WTC11 (cell line): ENCODE measurements around the gene LRRC3B. TPM values are rescaled to one million over a fixed set of nuclear protein-coding genes. Genes with fewer than 3 reads are reported as not detected.

Experiments
- ATAC-seq: fragments of 200-7000 bp; cut with Tn5 transposase; 2 replicates; pipeline ENCODE4 v1.10.0; 2021; ENCODE audit warnings: mild to moderate bottlenecking, moderate library complexity
- CTCF ChIA-PET: fragments of 300-600 bp; sonication (Branson Sonifier 250); formaldehyde crosslinking; loops from one replicate; lab custom pipeline; 2021; ENCODE audit warnings: antibody characterized with exemption; lab: Charles Lee
- POLR2A ChIA-PET: fragments of 350-600 bp; sonication (Branson Sonifier 250); formaldehyde crosslinking; loops from one replicate; lab custom pipeline; 2021; ENCODE audit warnings: antibody characterized with exemption; lab: Charles Lee
- DNase-seq: peaks from one replicate; pipeline ENCODE4 v3.0.0; 2021; ENCODE audit warnings: low spot score
- H3K27ac Mint-ChIP-seq: 2 replicates; pipeline ENCODE4 v1.8.0; 2021; ENCODE audit warnings: mixed read lengths
- H3K27me3 Mint-ChIP-seq: 2 replicates; pipeline ENCODE4 v1.8.0; 2021; ENCODE audit warnings: low read depth, mild to moderate bottlenecking, moderate library complexity, mixed read lengths
- H3K36me3 Mint-ChIP-seq: 2 replicates; pipeline ENCODE4 v1.8.0; 2021; ENCODE audit warnings: mixed read lengths
- H3K4me1 Mint-ChIP-seq: 2 replicates; pipeline ENCODE4 v1.8.0; 2022; ENCODE audit warnings: mixed read lengths
- H3K4me3 Mint-ChIP-seq: 2 replicates; pipeline ENCODE4 v1.8.0; 2021; ENCODE audit warnings: mild to moderate bottlenecking, moderate library complexity, mixed read lengths
- H3K9me3 Mint-ChIP-seq: 2 replicates; pipeline ENCODE4 v1.8.0; 2021; ENCODE audit warnings: mixed read lengths
- AR ChIP-seq: fragments of 250-450 bp; sonication (Bioruptor Pico); IDR thresholded peaks from 2 replicates; pipeline ENCODE4 v1.9.0; 2021; ENCODE audit warnings: mild to moderate bottlenecking
- ATF2 ChIP-seq: sonication (generic); formaldehyde crosslinking; IDR thresholded peaks from 2 replicates; pipeline ENCODE4 v1.8.1; 2022; ENCODE audit warnings: low read depth, missing genetic modification reagents, borderline replicate concordance
- CDX4 ChIP-seq: fragments of 250-450 bp; sonication (Bioruptor Pico); IDR thresholded peaks from 2 replicates; pipeline ENCODE4 v1.9.0; 2021; ENCODE audit warnings: moderate library complexity, mild to moderate bottlenecking, inconsistent platforms, borderline replicate concordance
- CTCF ChIP-seq: fragments of 200-600 bp; IDR thresholded peaks from 2 replicates; pipeline ENCODE4 v1.8.0; 2022; ENCODE audit warnings: antibody characterized with exemption
- E2F5 ChIP-seq: sonication (generic); formaldehyde crosslinking; IDR thresholded peaks from 2 replicates; pipeline ENCODE4 v1.8.1; 2022; ENCODE audit warnings: mild to moderate bottlenecking, moderate library complexity, missing genetic modification reagents
- GABPB1 ChIP-seq: sonication (generic); formaldehyde crosslinking; IDR thresholded peaks from 2 replicates; pipeline ENCODE4 v1.8.1; 2023; ENCODE audit warnings: mild to moderate bottlenecking, missing genetic modification reagents
- HMGA2 ChIP-seq: fragments of 250-450 bp; sonication (Bioruptor Pico); IDR thresholded peaks from 2 replicates; pipeline ENCODE4 v1.4.0; 2021; ENCODE audit warnings: mild to moderate bottlenecking, moderate library complexity
- HMGXB4 ChIP-seq: sonication (generic); formaldehyde crosslinking; IDR thresholded peaks from 2 replicates; pipeline ENCODE4 v1.8.1; 2023; ENCODE audit warnings: mild to moderate bottlenecking, moderate library complexity, missing genetic modification reagents
- IRF1 ChIP-seq: sonication (generic); formaldehyde crosslinking; IDR thresholded peaks from 2 replicates; pipeline ENCODE4 v1.8.0; 2023; ENCODE audit warnings: missing genetic modification reagents
- JUN ChIP-seq: sonication (generic); formaldehyde crosslinking; IDR thresholded peaks from 2 replicates; pipeline ENCODE4 v1.8.0; 2023; ENCODE audit warnings: mild to moderate bottlenecking, missing genetic modification reagents
- MAX ChIP-seq: sonication (generic); formaldehyde crosslinking; IDR thresholded peaks from 2 replicates; pipeline ENCODE4 v1.8.0; 2022; ENCODE audit warnings: mild to moderate bottlenecking, missing genetic modification reagents
- NFYB ChIP-seq: sonication (generic); formaldehyde crosslinking; conservative IDR thresholded peaks from 2 replicates; pipeline ENCODE4 v1.8.0; 2022; ENCODE audit warnings: low read depth, missing genetic modification reagents
- OVOL2 ChIP-seq: fragments of 250-450 bp; sonication (Bioruptor Pico); IDR thresholded peaks from 2 replicates; pipeline ENCODE4 v1.9.0; 2021; ENCODE audit warnings: mild to moderate bottlenecking, borderline replicate concordance
- SMAD3 ChIP-seq: sonication (generic); formaldehyde crosslinking; IDR thresholded peaks from 2 replicates; pipeline ENCODE4 v1.8.0; 2022; ENCODE audit warnings: missing genetic modification reagents, mild to moderate bottlenecking, borderline replicate concordance
- TEAD1 ChIP-seq: sonication (generic); formaldehyde crosslinking; IDR thresholded peaks from 2 replicates; pipeline ENCODE4 v1.8.0; 2022; ENCODE audit warnings: mild to moderate bottlenecking, missing genetic modification reagents
- USF2 ChIP-seq: sonication (generic); formaldehyde crosslinking; IDR thresholded peaks from 2 replicates; pipeline ENCODE4 v1.8.1; 2023; ENCODE audit warnings: mild to moderate bottlenecking, missing genetic modification reagents, moderate library complexity
- ZNF416 ChIP-seq: fragments of 250-450 bp; sonication (Bioruptor Pico); IDR thresholded peaks from 2 replicates; pipeline ENCODE4 v1.9.0; 2021; ENCODE audit warnings: mild to moderate bottlenecking, inconsistent platforms
- total RNA-seq: library from RNA; stranded (reverse); gene quantifications from 3 replicates; pipeline ENCODE4 v1.2.3, GENCODE V29; 2021

LRRC3B gene
- total RNA-seq, 1 experiment from 2014 or later: 5.3 TPM

GRCh38 chr3:26714485-26714884, 91.9 kb downstream of the LRRC3B start:
- Mint-ChIP-seq H3K9me3 (peaks cover 14% of the 10 kb centered on the region), H3K27ac (no peak overlapping the region), H3K36me3 (peaks cover 15% of the 10 kb centered on the region), H3K4me1 (peaks cover 31% of the 10 kb centered on the region), H3K27me3 (no peaks in the 10 kb centered on the region), H3K4me3 (no peak overlapping the region)
- CTCF ChIA-PET: interaction anchor here (2.2 kb wide), 1 partner anchor 90 kb away, joined by 7 read pairs; no protein-coding TSS in a partner anchor
- ATAC-seq: no peak
- TF ChIP-seq HMGXB4: no peak
- TF ChIP-seq OVOL2: no peak
- no peak for TF ChIP-seq CDX4
- no peak for TF ChIP-seq CTCF
- no peak for TF ChIP-seq ATF2 (CRISPR knock-in tag)
- no peak for TF ChIP-seq AR
- no peak for TF ChIP-seq USF2 (CRISPR knock-in tag)
- no peak for TF ChIP-seq ZNF416 (CRISPR knock-in tag)
- TF ChIP-seq E2F5 (CRISPR knock-in tag): no peak
- TF ChIP-seq GABPB1 (CRISPR knock-in tag): no peak
- no peak for TF ChIP-seq IRF1
- no peak for TF ChIP-seq HMGA2 (CRISPR knock-in tag)
- no peak for TF ChIP-seq SMAD3 (CRISPR knock-in tag)
- TF ChIP-seq JUN (CRISPR knock-in tag): no peak
- TF ChIP-seq NFYB (CRISPR knock-in tag): no peak
- no peak for TF ChIP-seq TEAD1 (CRISPR knock-in tag)
- no peak for TF ChIP-seq MAX (CRISPR knock-in tag)
- no peak for DNase-seq
- POLR2A ChIA-PET: no interaction called here
